ENCODE measurements around the gene HDGFL2.

HDGFL2 gene

GRCh38 chr19:4442819-4443146 is 29.3 kb upstream of the HDGFL2 start:
- Histone ChIP-seq H3K4me3 (ENCODE audit: low read length) (no peak overlapping the region), H3F3A (ENCODE audit: control insufficient read depth, insufficient read depth) (no peaks in the 10 kb centered on the region), H3K36me3 (ENCODE audit: control insufficient read depth, low read length) (peaks cover 80% of the 10 kb centered on the region), H3K27ac (ENCODE audit: low read depth, low read length) (no peak overlapping the region), H3K9me2 (replicated peaks; ENCODE audit: control insufficient read depth, low read length) (no peaks in the 10 kb centered on the region), H3K27me3 (ENCODE audit: control insufficient read depth, low read length) (no peaks in the 10 kb centered on the region), H4K20me1 (ENCODE audit: control insufficient read depth, insufficient read depth, low read depth, low read length) (peaks cover 4% of the 10 kb centered on the region; the same call in 1 of the 2 replicates), H3K4me2 (ENCODE audit: low read length) (no peak overlapping the region), H3K79me2 (ENCODE audit: control insufficient read depth, low read length) (peaks cover 18% of the 10 kb centered on the region), H3K4me1 (ENCODE audit: control insufficient read depth, low read length) (no peaks in the 10 kb centered on the region), H3K9me3 (ENCODE audit: control insufficient read depth, insufficient read depth, low read length) (no peaks in the 10 kb centered on the region)
- TF ChIP-seq CTCF (IDR thresholded peaks at IDR 0.05; ENCODE audit: low read depth, low read length, poor library complexity, severe bottlenecking) (no peak), EZH2phosphoT487 (IDR thresholded peaks at IDR 0.05; ENCODE audit: borderline replicate concordance, low read length) (no peak)

- no peaks in the 10 kb centered on the region for H3K4me1 ChIP-seq (ENCODE audit: control insufficient read depth, low read length)
- H4K20me1 ChIP-seq (ENCODE audit: control insufficient read depth, insufficient read depth, low read depth, low read length) = peaks cover 1% of the 10 kb centered on the region; the same call in 1 of the 2 replicates
- no peak overlapping the region for H3K27ac ChIP-seq (ENCODE audit: low read depth, low read length)
- peaks cover 80% of the 10 kb centered on the region for H3K36me3 ChIP-seq (ENCODE audit: control insufficient read depth, low read length)
- no peaks in the 10 kb centered on the region for H3K9me2 ChIP-seq (replicated peaks; ENCODE audit: control insufficient read depth, low read length)
- H3K79me2 ChIP-seq (ENCODE audit: control insufficient read depth, low read length) = peaks cover 14% of the 10 kb centered on the region
- H3K4me2 ChIP-seq (ENCODE audit: low read length) = no peak overlapping the region
- TF ChIP-seq CTCF (IDR thresholded peaks at IDR 0.05; ENCODE audit: low read depth, low read length, poor library complexity, severe bottlenecking) (no peak), EZH2phosphoT487 (IDR thresholded peaks at IDR 0.05; ENCODE audit: borderline replicate concordance, low read length) (no peak)
- no peaks in the 10 kb centered on the region for H3K9me3 ChIP-seq (ENCODE audit: control insufficient read depth, insufficient read depth, low read length)
- no peaks in the 10 kb centered on the region for H3F3A ChIP-seq (ENCODE audit: control insufficient read depth, insufficient read depth)
- H3K27me3 ChIP-seq (ENCODE audit: control insufficient read depth, low read length) = no peaks in the 10 kb centered on the region
- H3K4me3 ChIP-seq (ENCODE audit: low read length) = no peak overlapping the region
Measured at GRCh38 chr19:4443188-4443587, 28.9 kb upstream of the HDGFL2 start.

GRCh38 chr19:4443966-4444764 is 27.9 kb upstream of the HDGFL2 start:
- no peaks in the 10 kb centered on the region for H3F3A ChIP-seq (ENCODE audit: control insufficient read depth, insufficient read depth)
- peaks cover 85% of the 10 kb centered on the region for H3K36me3 ChIP-seq (ENCODE audit: control insufficient read depth, low read length)
- H3K4me1 ChIP-seq (ENCODE audit: control insufficient read depth, low read length) = no peaks in the 10 kb centered on the region
- H3K27me3 ChIP-seq (ENCODE audit: control insufficient read depth, low read length) = no peaks in the 10 kb centered on the region
- H3K4me2 ChIP-seq (ENCODE audit: low read length) = no peak overlapping the region
- TF ChIP-seq EZH2phosphoT487 (IDR thresholded peaks at IDR 0.05; ENCODE audit: borderline replicate concordance, low read length) (no peak), CTCF (IDR thresholded peaks at IDR 0.05; ENCODE audit: low read depth, low read length, poor library complexity, severe bottlenecking) (no peak)
- no peaks in the 10 kb centered on the region for H3K9me2 ChIP-seq (replicated peaks; ENCODE audit: control insufficient read depth, low read length)
- no peaks in the 10 kb centered on the region for H3K9me3 ChIP-seq (ENCODE audit: control insufficient read depth, insufficient read depth, low read length)
- H3K4me3 ChIP-seq (ENCODE audit: low read length) = no peak overlapping the region
- peaks cover 10% of the 10 kb centered on the region for H3K79me2 ChIP-seq (ENCODE audit: control insufficient read depth, low read length)
- H4K20me1 ChIP-seq (ENCODE audit: control insufficient read depth, insufficient read depth, low read depth, low read length) = no peaks in the 10 kb centered on the region
- H3K27ac ChIP-seq (ENCODE audit: low read depth, low read length) = no peak overlapping the region

Data from DOHH2 (cell line).